ENCODE results near the gene CACNB4.
"Not testable (repeated sequence)": the region's sequence is repeated elsewhere in the genome, so short reads cannot be mapped to it uniquely, and the experiment has no call there.

CACNB4 gene

GRCh38 chr2:151817929-151818328, 280.9 kb downstream of the CACNB4 start:
- no peak for DNase-seq

GRCh38 chr2:151816843-151817242, 282.0 kb downstream of the CACNB4 start:
- DNase-seq = no peak

- no peak for DNase-seq
Measured at GRCh38 chr2:151815821-151816489, 282.9 kb downstream of the CACNB4 start.

- no peak for DNase-seq
Measured at GRCh38 chr2:151810489-151810888, 288.4 kb downstream of the CACNB4 start.

GRCh38 chr2:151809073-151809383, 289.8 kb downstream of the CACNB4 start:
- DNase-seq = no peak

- DNase-seq = no peak
Measured at GRCh38 chr2:151808258-151809072, 290.4 kb downstream of the CACNB4 start.

- no peak for DNase-seq
Measured at GRCh38 chr2:151805961-151806360, 292.9 kb downstream of the CACNB4 start.

- DNase-seq = no peak
Measured at GRCh38 chr2:151805343-151805742, 293.5 kb downstream of the CACNB4 start.

GRCh38 chr2:151803811-151804210, 295.0 kb downstream of the CACNB4 start:
- DNase-seq = no peak

- no peak for DNase-seq
Measured at GRCh38 chr2:151802315-151802714, 296.5 kb downstream of the CACNB4 start.

GRCh38 chr2:151799886-151800292, 299.0 kb downstream of the CACNB4 start:
- no peak for DNase-seq

- no peak for DNase-seq
Measured at GRCh38 chr2:151796774-151797173, 302.1 kb downstream of the CACNB4 start.

GRCh38 chr2:151795646-151796240, 303.1 kb downstream of the CACNB4 start:
- DNase-seq = no peak

GRCh38 chr2:151794422-151794821, 304.4 kb downstream of the CACNB4 start:
- not testable (repeated sequence) for DNase-seq

- no peak for DNase-seq
Measured at GRCh38 chr2:151793123-151793522, 305.7 kb downstream of the CACNB4 start.

GRCh38 chr2:151792589-151792988, 306.3 kb downstream of the CACNB4 start:
- DNase-seq = no peak

- DNase-seq = no peak
Measured at GRCh38 chr2:151791545-151791944, 307.3 kb downstream of the CACNB4 start.

GRCh38 chr2:151790689-151791088, 308.2 kb downstream of the CACNB4 start:
- DNase-seq = no peak

GRCh38 chr2:151789055-151789834, 309.6 kb downstream of the CACNB4 start:
- DNase-seq = no peak

- no peak for DNase-seq
Measured at GRCh38 chr2:151786483-151786882, 312.4 kb downstream of the CACNB4 start.

- no peak for DNase-seq
Measured at GRCh38 chr2:151786077-151786476, 312.8 kb downstream of the CACNB4 start.

GRCh38 chr2:151783133-151783520, 315.7 kb downstream of the CACNB4 start:
- no peak for DNase-seq

Measured in right kidney (tissue), 1 donor.